ENCODE measurements around the gene ATP13A3. TPM values are rescaled to one million over a fixed set of nuclear protein-coding genes. Genes with fewer than 3 reads are reported as not detected.

ATP13A3 gene
- total and polyA plus RNA-seq, 2 of the 4 experiments (the other 2 are of a cell fraction) = 48.1 to 154 TPM

DNA sequence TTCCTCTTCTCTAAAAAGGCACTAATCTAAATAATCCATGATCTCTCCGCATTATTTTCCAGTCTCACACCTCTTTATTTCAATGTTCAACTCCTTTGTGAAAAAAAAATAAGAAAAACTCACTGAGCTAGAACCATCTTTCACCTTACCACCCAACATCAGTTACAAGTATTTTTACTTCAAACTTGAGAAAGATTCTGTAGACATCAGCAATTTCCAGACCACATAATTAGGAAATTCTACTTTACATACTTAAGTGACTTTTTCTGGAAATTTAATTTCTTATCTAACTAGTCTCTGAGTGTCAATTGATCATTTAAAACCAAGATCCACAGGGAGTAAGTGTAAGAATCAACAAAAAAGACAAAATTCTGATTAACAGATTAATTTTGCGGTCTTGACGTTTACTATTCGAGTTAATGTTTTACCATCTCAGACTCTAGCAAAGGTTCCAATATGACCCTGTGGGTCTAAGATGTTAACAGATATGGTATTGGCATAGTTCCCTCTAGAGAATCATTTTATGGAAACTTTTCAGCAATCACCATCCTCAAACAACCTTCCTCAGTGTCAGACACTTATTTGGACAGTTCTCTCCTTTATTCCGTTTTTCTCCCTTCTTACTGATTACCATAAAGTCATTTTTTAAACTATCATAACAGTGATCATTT lies 5.1 kb downstream of the ATP13A3 start:
- H3K23ac ChIP-seq (ENCODE audit: low read depth, low read length) = peak overlapping the region; percentile 86; the same call in 1 of the 2 replicates
- peaks cover 12% of the 10 kb centered on the region for H3K9me1 ChIP-seq (ENCODE audit: insufficient read depth, low read length)
- peak overlapping the region; percentile 83 for H2BK5ac ChIP-seq (ENCODE audit: low read depth, low read length, poor library complexity, severe bottlenecking)
- no peaks in the 10 kb centered on the region for H3K27me3 ChIP-seq (ENCODE audit: control insufficient read depth, insufficient read depth, low read length)
- H4K91ac ChIP-seq (ENCODE audit: insufficient read depth, low read depth, low read length) = no peak overlapping the region
- H4K8ac ChIP-seq (ENCODE audit: low read depth in 2 of 2, low read length in 2 of 2) = peak overlapping the region in 1 of 2 experiments; percentile 48; a peak in 1 of 4 replicates
- POLR2A ChIA-PET (ENCODE audit: unreplicated experiment) = interaction anchor here (0.6 kb wide), 1 partner anchor 97 kb away, joined by 6 read pairs; no protein-coding TSS in a partner anchor
- no peak overlapping the region; the same call in 1 of the 2 replicates for H4K5ac ChIP-seq (ENCODE audit: low read depth, low read length)
- in situ Hi-C loops (cut with MboI; ENCODE audit: low sequenced_read_pairs) = loop anchor here (5.0 kb wide), 1 partner anchor 106 kb away; no protein-coding TSS in a partner anchor
- no peak overlapping the region for H2BK20ac ChIP-seq (ENCODE audit: low read depth, low read length)
- no peak overlapping the region for H3K56ac ChIP-seq (ENCODE audit: extremely low read depth, insufficient read depth, low read length)
- dilution Hi-C loops (cut with HindIII; ENCODE audit: low sequenced_read_pairs, unreplicated experiment) = no loop called here
- no peak overlapping the region for H2AK9ac ChIP-seq (replicated peaks; ENCODE audit: low read depth, low read length, poor library complexity)
- peaks cover 9% of the 10 kb centered on the region for H3K36me3 ChIP-seq (ENCODE audit: control insufficient read depth, insufficient read depth, low read length)
- H3K18ac ChIP-seq (ENCODE audit: low read depth, low read length) = peak overlapping the region; percentile 58; the same call in 1 of the 2 replicates
- H2AFZ ChIP-seq (replicated peaks; ENCODE audit: low read length, poor library complexity) = no peak overlapping the region
- H2AK5ac ChIP-seq (ENCODE audit: low read depth, low read length) = peak overlapping the region; percentile 33; the same call in 1 of the 2 replicates
- peak overlapping the region; percentile 82; the same call in 1 of the 2 replicates for H3K4me2 ChIP-seq (ENCODE audit: low read depth, low read length)
- H2BK120ac ChIP-seq (ENCODE audit: low read depth, low read length) = peak overlapping the region; percentile 49; the same call in 1 of the 2 replicates
- no peaks in the 10 kb centered on the region for H3K9me3 ChIP-seq (ENCODE audit: control insufficient read depth, insufficient read depth, low read length)
- H3K9ac ChIP-seq (ENCODE audit: low read depth, low read length) = no peak overlapping the region
- peaks cover 16% of the 10 kb centered on the region for H3K4me1 ChIP-seq (ENCODE audit: control insufficient read depth, insufficient read depth, low read length)
- ATAC-seq (ENCODE audit: low read depth) (no peak), DNase-seq (no peak)
- BruUV-seq (replicated peaks) = no TSS peak
- no peak for TF ChIP-seq NFE2L2 (IDR thresholded peaks at IDR 0.05; ENCODE audit: low read depth, low read length)
- TF ChIP-seq SMC3 (IDR thresholded peaks at IDR 0.05; ENCODE audit: low read depth, low read length) = no peak
- TF ChIP-seq RFX5 (IDR thresholded peaks at IDR 0.05; ENCODE audit: low read depth, low read length) = no peak
- no peak for TF ChIP-seq FOS (IDR thresholded peaks at IDR 0.05; ENCODE audit: low read depth, low read length)
- TF ChIP-seq POLR2A (IDR thresholded peaks at IDR 0.05; ENCODE audit: low read depth, low read length) = 0 out of 2 replicates have a peak, but pooled peaks have one; percentile 3
- TF ChIP-seq MAFK (IDR thresholded peaks at IDR 0.05; ENCODE audit: low read depth, low read length) = peak; percentile 64
- TF ChIP-seq MAZ (IDR thresholded peaks at IDR 0.05; ENCODE audit: borderline replicate concordance, low read depth, low read length) = no peak
- peaks cover 59% of the 10 kb centered on the region for H4K20me1 ChIP-seq (ENCODE audit: insufficient read depth, low read length)
- H3K14ac ChIP-seq (replicated peaks; ENCODE audit: low read depth, low read length) = 0 out of 2 replicates have a peak overlapping the region, but pooled peaks have one; percentile 73
- H3K4me3 ChIP-seq (ENCODE audit: insufficient read depth, low read depth, low read length) = no peak overlapping the region
- no peak overlapping the region for H2BK15ac ChIP-seq (ENCODE audit: low read depth, low read length)
- CTCF ChIA-PET = no interaction called here
- 80% methylated on average over 1 of the region's 5 CpGs; no CpG with 5 or more reads in 1 of the 2 experiments for WGBS, 2 experiments (ENCODE audit: extremely low coverage in 2 of 2, insufficient read length in 1 of 2)
- intact Hi-C loops (cut with micrococcal nuclease) = no loop called here
- H3K4ac ChIP-seq (ENCODE audit: low read depth, low read length) = no peak overlapping the region
- H3K27ac ChIP-seq (ENCODE audit: insufficient read depth, low read length) = no peak overlapping the region
- H3K79me1 ChIP-seq (ENCODE audit: low read depth in 1 of 2, low read length in 2 of 2) = peaks cover 0 to 27% of the 10 kb centered on the region in 2 experiments; a peak in 2 of 4 replicates

Data from IMR-90 (cell line).